HG03064 (cell line): Measurements from ENCODE around the gene PGLYRP3.
"Not testable (repeated sequence)": the region's sequence is repeated elsewhere in the genome, so short reads cannot be mapped to it uniquely, and the experiment has no call there.

ENCODE experiments used
- ATAC-seq: cut with Tn5 transposase; IDR thresholded peaks from one replicate; pipeline ENCODE4 v1.9.1; 2021; ENCODE audit warnings: low read depth; ENCODE audit not compliant: unreplicated experiment

The PGLYRP3 gene

DNA sequence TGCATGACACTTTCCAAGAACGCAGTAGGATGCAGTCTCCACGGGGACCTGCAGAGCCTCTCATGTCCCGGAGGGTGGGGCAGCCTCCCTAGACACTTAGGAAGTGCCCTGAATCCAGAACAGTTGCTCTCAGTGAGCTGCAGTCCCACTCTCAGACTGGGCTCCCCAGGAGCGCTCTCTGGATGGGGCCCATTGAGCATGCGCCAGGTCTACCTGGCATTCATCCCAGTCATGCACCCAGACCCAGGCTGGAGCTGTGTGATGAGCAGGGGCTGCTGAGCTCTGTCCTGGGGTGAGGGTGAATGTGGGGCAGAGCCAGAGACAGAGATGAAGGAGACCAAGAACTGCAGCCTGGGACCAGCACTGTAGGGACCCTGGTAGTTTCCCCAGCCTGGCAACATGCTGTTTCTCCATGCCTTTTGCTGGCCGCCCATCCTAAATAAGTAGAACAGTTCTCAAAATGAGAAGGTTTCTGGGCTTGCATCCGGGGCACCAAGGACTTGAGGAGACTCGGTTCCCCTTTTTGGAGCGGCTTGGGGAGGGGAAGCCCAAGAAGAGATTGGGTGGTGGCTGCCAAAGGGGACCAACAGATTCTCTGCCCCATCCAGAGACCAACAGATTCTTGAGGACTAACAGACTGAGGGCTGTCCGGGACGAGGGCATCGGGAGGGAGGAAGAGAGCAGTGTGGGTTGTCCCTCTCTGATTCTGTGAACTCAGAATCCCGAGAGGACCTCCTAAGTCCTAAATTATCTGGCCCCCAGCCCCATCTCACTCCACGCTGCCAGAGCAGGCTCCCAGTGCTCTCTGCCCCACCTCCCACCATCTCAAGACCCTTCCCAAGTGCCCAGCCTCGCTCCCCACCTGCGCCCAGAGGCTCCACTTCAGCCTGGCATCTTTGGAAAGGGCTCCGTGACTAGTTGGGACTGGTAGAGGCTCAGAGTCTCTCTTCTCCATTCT lies 36.9 kb upstream of the PGLYRP3 start:
- no peak for ATAC-seq

DNA sequence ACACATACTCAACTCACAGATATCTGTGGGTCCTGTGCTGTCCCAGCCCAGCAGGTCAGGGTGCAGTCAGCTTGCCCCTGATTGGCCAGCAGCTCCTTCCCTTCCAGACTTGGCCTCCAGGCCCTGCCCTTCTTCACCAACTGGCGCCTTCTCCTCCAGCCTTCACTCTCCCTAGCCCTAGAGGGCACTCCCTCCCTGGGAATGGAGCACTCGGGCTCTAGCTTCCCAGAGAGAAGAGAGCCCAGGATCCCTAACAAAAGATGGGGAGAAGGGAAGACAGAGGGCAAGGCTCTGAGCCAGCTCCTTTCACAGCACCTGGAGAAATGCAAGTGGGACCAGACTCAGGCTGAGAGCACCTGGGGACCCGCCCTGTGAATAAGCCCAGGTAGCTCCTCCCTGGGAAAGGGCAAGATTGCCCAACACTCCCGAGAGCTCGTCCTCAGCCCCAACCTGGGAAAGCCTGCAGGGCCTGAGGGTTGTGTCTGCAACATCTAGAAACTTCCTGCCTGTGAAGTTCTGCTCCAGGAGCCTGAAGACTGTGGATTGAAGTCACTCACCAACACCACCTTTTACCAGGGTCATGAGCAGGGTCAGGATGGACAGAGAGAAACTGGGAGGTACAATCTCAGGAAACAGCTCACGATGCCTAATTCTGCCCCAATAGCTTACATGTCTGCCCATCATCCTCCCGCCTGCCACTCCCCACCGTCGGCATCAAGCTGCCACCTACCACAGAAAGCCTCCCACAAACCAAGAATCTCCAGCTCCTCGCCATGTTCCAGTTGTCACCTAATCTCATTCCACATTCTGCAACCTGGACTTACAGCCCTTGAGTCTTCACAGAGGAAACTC lies 36.0 kb upstream of the PGLYRP3 start, which contains the start of gene PGLYRP4:
TSS of gene PGLYRP4 (minus strand) at position 331 of the 852 bp plus-strand sequence. CDS start 909 bp downstream, outside the sequence.
- ATAC-seq, result no peak

GRCh38 chr1:153347856-153348255 lies 35.1 kb upstream of the PGLYRP3 start:
- ATAC-seq, result no peak

DNA sequence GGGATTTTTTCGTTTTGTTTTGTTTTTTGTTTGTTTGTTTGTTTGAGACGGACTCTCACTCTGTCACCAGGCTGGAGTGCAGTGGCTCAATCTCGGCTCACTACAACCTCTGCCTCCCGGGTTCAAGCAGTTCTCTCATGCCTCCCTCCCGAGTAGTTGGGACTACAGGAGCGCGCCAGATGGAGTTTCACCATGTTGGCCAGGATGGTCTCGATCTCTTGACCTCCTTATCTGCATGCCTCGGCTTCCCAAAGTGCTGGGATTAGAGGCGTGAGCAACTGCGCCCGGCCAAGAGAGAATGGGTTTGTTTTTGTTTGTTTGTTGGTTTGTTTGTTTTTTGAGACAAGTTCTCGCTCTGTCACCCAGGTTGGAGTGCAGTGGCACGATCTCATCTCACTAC lies 34.3 kb upstream of the PGLYRP3 start:
- ATAC-seq, result not testable (repeated sequence)

DNA sequence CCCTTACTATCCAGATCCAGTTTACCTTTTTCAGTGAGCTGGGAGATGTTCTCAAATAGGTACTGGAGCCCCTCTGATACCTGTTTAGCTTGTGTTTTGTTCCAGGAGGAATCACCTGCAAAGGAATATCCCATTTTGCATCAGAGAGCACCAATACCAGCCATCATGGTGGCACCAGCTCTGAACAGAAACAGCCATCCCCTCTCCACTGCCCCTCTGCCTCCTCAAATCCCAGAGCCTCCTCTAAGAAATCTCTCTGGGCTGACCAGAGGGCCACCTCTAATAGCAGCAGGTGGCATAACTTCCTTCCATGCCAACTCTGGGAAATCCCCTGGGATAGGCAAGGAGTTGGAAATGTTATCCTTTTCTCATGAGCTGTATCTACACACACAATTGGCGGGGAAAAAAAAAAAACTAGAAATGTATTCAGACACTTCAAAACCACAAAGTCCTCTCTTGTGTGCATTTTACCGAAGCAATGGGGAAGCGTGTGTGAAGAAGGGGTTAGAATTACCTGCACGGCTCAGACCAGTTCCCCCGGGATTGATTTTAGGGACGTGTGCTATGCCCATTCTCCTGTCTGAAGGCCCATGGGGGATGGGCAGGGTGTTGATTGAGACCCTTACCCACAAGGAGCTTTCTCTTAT lies 33.4 kb upstream of the PGLYRP3 start:
- no peak for ATAC-seq

DNA sequence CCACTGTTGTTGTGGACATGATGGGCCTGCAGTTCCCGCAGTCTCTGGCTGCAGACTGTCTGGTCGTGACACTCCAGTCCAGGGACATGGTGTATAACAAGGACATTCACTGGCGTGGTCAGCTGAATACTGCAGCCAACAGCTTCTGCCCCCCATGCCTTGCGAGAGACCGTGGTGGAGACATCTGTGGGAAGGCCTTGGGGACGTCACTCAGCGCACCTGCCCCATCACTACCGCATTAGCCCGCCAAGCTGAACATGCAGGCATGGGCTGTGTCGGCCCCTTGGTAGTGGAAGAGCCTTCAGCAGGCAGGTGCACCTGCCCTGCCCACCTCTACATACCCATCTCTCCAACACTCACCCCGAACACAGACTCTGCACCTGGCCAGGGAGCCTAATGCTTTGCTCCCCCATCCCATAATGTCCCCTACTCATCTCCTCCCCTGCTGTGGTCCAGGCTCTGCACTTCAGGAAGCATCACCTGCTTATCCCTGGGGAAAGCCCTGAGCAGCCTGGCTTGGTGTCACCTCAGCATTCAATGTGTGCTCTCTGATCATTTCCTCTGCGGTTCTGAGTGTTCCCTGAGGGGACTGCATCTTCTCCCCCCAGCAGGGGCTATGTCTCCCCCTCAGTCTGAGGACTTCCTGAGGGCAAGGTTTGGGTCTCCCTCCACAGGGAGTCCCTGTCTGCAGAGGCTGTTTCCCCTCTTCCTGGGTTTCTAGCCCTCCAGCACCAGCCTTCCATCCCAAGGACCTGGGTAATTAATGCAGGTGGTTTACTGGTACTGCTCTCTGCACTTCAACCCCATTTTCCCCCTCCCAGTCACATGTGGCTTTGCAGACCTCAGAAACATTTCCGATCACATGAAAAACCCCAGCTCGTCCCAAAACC lies 32.7 kb upstream of the PGLYRP3 start:
- no peak for ATAC-seq

DNA sequence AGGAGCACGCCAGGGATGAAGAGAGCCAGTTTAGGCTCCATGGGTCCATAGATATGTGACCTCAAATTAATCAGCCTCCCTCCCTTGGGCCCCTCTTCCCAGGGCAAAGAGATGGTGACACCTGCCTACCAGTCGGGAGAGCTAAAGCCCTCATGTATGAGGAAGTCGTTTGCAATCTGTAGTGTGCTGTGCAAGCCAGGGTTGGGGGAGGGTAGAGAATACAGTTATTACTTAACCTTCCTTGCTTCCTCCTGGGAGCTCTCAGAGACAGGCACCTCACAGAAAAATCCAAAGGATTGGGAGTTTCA lies 31.9 kb upstream of the PGLYRP3 start:
- ATAC-seq, result no peak

- no peak for ATAC-seq
These were observed 31.3 kb upstream of the PGLYRP3 start for GRCh38 chr1:153343811-153344717.

DNA sequence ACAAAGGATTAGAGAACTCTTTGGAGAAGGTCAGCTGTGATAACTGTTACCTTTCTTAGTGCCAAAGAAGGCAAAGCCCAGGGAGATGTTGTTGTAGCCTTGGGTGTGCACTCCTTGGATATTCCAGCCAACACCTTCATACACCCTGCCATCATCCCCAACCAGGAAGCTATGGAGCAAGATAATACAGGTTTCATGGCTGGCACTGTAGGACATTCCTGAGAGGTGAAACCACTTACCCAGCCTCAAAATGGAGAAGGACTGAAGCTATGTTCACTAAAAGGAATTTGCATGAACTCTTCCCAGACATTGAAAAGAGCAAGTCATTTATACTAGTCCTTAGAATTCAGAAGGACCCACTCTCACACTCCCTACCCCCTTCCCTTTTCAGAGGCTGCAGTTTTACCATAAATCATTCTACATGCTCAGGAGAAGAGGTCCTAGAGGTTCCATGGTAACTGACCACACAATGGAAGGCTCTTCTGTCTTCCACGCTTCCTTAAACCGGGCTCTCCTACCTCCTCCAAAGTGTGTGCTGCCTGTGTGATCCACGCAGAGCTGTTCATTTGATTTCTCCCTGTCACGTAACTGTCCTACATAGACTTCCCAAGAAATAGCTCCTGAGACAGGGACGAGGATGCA lies 30.4 kb upstream of the PGLYRP3 start:
- ATAC-seq, result no peak

GRCh38 chr1:153342178-153342577 lies 29.4 kb upstream of the PGLYRP3 start:
- ATAC-seq, result no peak

DNA sequence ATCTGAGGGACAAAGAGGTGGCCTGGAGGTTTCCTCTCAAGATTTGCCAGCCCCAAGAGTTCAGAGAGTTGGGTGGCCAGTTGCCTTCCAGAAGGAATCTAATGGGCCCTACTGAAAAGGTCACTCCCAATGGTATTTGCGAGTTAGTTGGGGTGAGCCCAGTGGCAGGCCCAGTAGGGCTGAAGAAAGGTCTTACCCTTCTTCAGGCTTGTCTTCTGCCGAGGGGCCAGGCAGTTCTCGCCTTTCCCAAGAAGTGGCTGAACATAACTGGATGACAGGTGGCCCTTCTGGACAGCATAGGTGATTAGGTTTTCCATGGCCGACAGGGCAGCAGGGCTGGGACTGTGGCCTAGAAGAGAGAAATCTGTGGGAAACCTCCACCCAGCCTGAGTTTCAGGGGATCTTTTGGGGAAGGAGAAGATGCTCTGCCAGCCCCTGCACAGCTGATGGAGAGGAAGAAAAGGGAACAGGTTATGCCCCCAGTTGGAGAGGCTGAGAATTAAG lies 28.7 kb upstream of the PGLYRP3 start:
- no peak for ATAC-seq

GRCh38 chr1:153340356-153340755 lies 27.6 kb upstream of the PGLYRP3 start:
- no peak for ATAC-seq

DNA sequence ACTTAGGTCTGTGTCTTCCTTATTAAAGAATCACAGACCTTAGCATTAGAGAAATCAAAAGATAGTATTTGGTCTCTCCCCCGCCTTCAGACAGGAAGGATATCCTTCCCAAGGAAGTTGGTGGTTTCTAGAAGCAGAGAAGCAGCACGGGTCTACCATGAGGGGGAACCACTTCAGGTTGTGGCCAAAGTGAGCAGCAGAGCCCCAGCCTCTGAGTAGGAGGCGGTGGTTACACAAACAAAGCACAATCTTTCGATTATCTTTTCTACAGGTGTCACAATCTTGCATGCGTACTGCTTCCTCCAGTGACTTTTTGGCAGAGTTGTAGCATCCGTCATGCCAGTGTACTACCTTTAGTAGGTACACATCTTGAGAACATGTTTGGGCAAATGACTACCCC lies 27.1 kb upstream of the PGLYRP3 start:
- no peak for ATAC-seq

GRCh38 chr1:153337980-153338853 lies 25.5 kb upstream of the PGLYRP3 start:
- no peak for ATAC-seq

DNA sequence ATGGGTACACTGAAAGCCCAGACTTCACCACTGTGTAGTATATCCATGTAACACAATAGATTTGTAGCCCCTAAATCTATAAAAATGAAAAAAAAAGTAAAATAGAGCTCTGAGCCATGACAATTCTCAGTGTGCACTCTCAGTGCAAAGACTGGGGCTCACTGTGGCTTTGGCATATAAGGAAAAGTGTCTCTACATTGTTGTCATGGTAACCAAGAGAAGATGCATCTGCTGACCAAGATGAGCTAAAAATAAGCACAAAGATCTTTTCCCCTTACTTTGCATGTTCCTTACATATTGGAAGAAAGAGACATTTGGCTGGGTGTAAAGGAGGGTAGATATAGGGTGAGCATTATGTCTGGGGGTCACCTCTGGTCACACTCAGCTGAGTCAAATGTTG lies 23.9 kb upstream of the PGLYRP3 start:
- no peak for ATAC-seq

GRCh38 chr1:153333902-153334301 lies 21.1 kb upstream of the PGLYRP3 start:
- no peak for ATAC-seq

DNA sequence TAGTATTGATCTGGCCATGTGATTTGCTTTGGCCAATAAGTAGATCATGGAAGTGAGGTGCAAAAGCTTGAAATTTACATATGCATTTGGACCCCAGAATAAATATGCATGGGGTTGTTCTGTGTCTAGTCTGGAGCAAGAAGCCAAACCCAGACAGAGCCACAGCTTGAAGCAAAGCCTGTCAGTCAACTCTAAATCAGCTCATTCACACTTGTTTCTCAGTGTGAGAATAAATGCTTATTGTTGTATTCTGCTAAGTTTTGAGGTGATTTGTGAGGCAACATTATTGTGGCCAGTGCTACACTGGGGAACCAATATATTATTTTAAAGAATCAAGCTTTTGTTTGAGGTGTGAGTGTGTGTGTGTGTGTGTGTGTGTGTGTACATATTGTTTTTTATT lies 12.2 kb upstream of the PGLYRP3 start:
- no peak for ATAC-seq
